ENCODE data around the gene TP63. TPM values are rescaled to one million over a fixed set of nuclear protein-coding genes. Genes with fewer than 3 reads are reported as not detected.

Gene TP63
- total and polyA plus RNA-seq, 2 donors (not counting 3 experiments of a cell fraction or from before 2014, with no cell fraction given), result not detected

DNA sequence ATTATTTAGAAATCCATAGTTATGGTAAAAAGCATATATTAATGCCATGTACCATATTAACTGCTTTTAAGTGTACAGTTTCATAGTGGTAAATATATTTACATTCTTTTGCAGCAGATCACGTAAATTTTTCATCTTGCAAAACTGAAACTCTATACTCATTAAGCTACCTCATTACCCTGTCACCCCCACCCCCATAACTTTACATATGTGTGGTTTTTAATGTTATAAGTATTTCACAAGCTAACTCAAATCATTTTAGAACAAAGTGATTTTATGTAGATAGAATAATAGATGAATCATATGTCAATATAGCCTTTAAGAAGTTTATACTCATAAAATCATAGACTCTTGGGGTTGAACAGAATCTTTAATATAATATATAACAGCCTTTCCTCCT lies 7.1 kb upstream of the TP63 start:
- intact Hi-C loops (cut with micrococcal nuclease), result loop anchor here (2.0 kb wide), 1 partner anchor 29 kb away; no protein-coding TSS in a partner anchor
- no peak overlapping the region for H3K27ac ChIP-seq (ENCODE audit: insufficient read depth, low read depth, low read length)
- dilution Hi-C loops (cut with MboI; ENCODE audit: extremely low pct_ligation_motif_present, low sequenced_read_pairs), result no loop called here
- no peak overlapping the region for H3K4me2 ChIP-seq (ENCODE audit: insufficient read depth, low read length)
- no peak overlapping the region for H2AFZ ChIP-seq (ENCODE audit: low read depth, low read length)
- no peaks in the 10 kb centered on the region for H3K9me1 ChIP-seq (replicated peaks; ENCODE audit: control insufficient read depth, extremely low read depth, insufficient read depth, low read length)
- TF ChIP-seq, protein P1, sequence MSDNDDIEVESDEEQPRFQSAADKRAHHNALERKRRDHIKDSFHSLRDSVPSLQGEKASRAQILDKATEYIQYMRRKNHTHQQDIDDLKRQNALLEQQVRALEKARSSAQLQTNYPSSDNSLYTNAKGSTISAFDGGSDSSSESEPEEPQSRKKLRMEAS (IDR thresholded peaks at IDR 0.05; ENCODE audit: insufficient read depth, insufficient read length), result no peak
- TF ChIP-seq POLR2AphosphoS5 (IDR thresholded peaks at IDR 0.05; ENCODE audit: insufficient read depth, low read depth, low read length), result no peak
- TF ChIP-seq, protein P2, sequence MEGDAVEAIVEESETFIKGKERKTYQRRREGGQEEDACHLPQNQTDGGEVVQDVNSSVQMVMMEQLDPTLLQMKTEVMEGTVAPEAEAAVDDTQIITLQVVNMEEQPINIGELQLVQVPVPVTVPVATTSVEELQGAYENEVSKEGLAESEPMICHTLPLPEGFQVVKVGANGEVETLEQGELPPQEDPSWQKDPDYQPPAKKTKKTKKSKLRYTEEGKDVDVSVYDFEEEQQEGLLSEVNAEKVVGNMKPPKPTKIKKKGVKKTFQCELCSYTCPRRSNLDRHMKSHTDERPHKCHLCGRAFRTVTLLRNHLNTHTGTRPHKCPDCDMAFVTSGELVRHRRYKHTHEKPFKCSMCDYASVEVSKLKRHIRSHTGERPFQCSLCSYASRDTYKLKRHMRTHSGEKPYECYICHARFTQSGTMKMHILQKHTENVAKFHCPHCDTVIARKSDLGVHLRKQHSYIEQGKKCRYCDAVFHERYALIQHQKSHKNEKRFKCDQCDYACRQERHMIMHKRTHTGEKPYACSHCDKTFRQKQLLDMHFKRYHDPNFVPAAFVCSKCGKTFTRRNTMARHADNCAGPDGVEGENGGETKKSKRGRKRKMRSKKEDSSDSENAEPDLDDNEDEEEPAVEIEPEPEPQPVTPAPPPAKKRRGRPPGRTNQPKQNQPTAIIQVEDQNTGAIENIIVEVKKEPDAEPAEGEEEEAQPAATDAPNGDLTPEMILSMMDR (IDR thresholded peaks at IDR 0.05; ENCODE audit: extremely low read depth in 1 of 2, insufficient read depth in 1 of 2, low read depth in 1 of 2, low read length in 2 of 2), result no peak
- TF ChIP-seq POLR2A (IDR thresholded peaks at IDR 0.05; ENCODE audit: low read depth, low read length), result no peak
- no peak for TF ChIP-seq FOS (IDR thresholded peaks at IDR 0.05; ENCODE audit: borderline replicate concordance, insufficient read depth, low read length)
- no peak for TF ChIP-seq MYC (IDR thresholded peaks at IDR 0.05; ENCODE audit: low read depth, low read length)
- no peak for TF ChIP-seq EZH2 (IDR thresholded peaks at IDR 0.05; ENCODE audit: borderline replicate concordance, low read depth, low read length, severe bottlenecking)
- TF ChIP-seq GATA2 (IDR thresholded peaks at IDR 0.05; ENCODE audit: insufficient read depth, insufficient read length, low read depth, low read length), result no peak
- no peak for TF ChIP-seq JUN (IDR thresholded peaks at IDR 0.05; ENCODE audit: borderline replicate concordance, insufficient read depth, insufficient read length, low read depth)
- CTCF ChIA-PET, result no interaction called here
- POLR2A ChIA-PET, result no interaction called here
- H3K4me1 ChIP-seq (ENCODE audit: control insufficient read depth, extremely low read depth, insufficient read depth, low read length), result no peaks in the 10 kb centered on the region
- no peaks in the 10 kb centered on the region for H3K36me3 ChIP-seq (ENCODE audit: control insufficient read depth in 2 of 2, extremely low read depth in 1 of 2, insufficient read depth in 2 of 2, low read length in 2 of 2)
- no peaks in the 10 kb centered on the region for H3K79me2 ChIP-seq (ENCODE audit: control insufficient read depth, insufficient read depth, low read length)
- no peak overlapping the region for H3K4me3 ChIP-seq (replicated peaks in 1 of 3; ENCODE audit: insufficient read depth in 1 of 3, low read depth in 1 of 3, low read length in 3 of 3)
- H4K20me1 ChIP-seq (replicated peaks; ENCODE audit: control insufficient read depth, extremely low read depth, insufficient read depth, low read length), result no peaks in the 10 kb centered on the region
- no peaks in the 10 kb centered on the region for H3K27me3 ChIP-seq (ENCODE audit: control insufficient read depth in 2 of 2, insufficient read depth in 2 of 2, low read length in 2 of 2)
- no peak overlapping the region for H3K9ac ChIP-seq (replicated peaks; ENCODE audit: extremely low read depth, insufficient read depth, low read length)
- DNase-seq (ENCODE audit: low read depth, low spot score) (no peak), FAIRE-seq (no peak)
- no TSS peak for BruUV-seq (replicated peaks)
- H3K9me3 ChIP-seq (replicated peaks; ENCODE audit: control insufficient read depth, insufficient read depth, low read length), result no peaks in the 10 kb centered on the region

Measured in endothelial cell of umbilical vein (primary cell).